ENCODE measurements around the gene AHNAK2.
"Not testable (repeated sequence)": the region's sequence is repeated elsewhere in the genome, so short reads cannot be mapped to it uniquely, and the experiment has no call there.

The AHNAK2 gene

GRCh38 chr14:104908303-104908702 lies 69.9 kb downstream of the AHNAK2 start:
- TF ChIP-seq, protein P1, sequence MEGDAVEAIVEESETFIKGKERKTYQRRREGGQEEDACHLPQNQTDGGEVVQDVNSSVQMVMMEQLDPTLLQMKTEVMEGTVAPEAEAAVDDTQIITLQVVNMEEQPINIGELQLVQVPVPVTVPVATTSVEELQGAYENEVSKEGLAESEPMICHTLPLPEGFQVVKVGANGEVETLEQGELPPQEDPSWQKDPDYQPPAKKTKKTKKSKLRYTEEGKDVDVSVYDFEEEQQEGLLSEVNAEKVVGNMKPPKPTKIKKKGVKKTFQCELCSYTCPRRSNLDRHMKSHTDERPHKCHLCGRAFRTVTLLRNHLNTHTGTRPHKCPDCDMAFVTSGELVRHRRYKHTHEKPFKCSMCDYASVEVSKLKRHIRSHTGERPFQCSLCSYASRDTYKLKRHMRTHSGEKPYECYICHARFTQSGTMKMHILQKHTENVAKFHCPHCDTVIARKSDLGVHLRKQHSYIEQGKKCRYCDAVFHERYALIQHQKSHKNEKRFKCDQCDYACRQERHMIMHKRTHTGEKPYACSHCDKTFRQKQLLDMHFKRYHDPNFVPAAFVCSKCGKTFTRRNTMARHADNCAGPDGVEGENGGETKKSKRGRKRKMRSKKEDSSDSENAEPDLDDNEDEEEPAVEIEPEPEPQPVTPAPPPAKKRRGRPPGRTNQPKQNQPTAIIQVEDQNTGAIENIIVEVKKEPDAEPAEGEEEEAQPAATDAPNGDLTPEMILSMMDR (conservative IDR thresholded peaks at IDR 0.05; ENCODE audit: low read depth, low read length), result no peak
- no peak overlapping the region for H3K4me3 ChIP-seq (ENCODE audit: low read length)
- no peak for DNase-seq (ENCODE audit: low read depth)

DNA sequence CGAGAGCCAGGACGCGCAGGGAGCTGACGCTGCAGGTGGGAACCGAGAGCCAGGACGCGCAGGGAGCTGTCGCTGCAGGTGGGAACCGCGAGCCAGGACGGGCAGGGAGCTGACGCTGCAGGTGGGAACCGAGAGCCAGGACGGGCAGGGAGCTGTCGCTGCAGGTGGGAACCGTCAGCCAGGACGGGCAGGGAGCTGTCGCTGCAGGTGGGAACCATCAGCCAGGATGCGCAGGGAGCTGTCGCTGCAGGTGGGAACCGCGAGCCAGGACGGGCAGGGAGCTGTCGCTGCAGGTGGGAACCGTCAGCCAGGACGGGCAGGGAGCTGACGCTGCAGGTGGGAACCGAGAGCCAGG lies 72.6 kb downstream of the AHNAK2 start:
- not testable (repeated sequence) for DNase-seq (ENCODE audit: low read depth); H3K4me3 ChIP-seq (ENCODE audit: low read length)

- DNase-seq (ENCODE audit: low read depth); H3K4me3 ChIP-seq (ENCODE audit: low read length): not testable (repeated sequence)
Observed at GRCh38 chr14:104904650-104905578, 73.3 kb downstream of the AHNAK2 start.

- TF ChIP-seq, protein P1 (conservative IDR thresholded peaks at IDR 0.05; ENCODE audit: low read depth, low read length), result no peak
- H3K4me3 ChIP-seq (ENCODE audit: low read length), result no peak overlapping the region
- DNase-seq (ENCODE audit: low read depth), result no peak
Observed at GRCh38 chr14:104903990-104904389, 74.2 kb downstream of the AHNAK2 start.

DNA sequence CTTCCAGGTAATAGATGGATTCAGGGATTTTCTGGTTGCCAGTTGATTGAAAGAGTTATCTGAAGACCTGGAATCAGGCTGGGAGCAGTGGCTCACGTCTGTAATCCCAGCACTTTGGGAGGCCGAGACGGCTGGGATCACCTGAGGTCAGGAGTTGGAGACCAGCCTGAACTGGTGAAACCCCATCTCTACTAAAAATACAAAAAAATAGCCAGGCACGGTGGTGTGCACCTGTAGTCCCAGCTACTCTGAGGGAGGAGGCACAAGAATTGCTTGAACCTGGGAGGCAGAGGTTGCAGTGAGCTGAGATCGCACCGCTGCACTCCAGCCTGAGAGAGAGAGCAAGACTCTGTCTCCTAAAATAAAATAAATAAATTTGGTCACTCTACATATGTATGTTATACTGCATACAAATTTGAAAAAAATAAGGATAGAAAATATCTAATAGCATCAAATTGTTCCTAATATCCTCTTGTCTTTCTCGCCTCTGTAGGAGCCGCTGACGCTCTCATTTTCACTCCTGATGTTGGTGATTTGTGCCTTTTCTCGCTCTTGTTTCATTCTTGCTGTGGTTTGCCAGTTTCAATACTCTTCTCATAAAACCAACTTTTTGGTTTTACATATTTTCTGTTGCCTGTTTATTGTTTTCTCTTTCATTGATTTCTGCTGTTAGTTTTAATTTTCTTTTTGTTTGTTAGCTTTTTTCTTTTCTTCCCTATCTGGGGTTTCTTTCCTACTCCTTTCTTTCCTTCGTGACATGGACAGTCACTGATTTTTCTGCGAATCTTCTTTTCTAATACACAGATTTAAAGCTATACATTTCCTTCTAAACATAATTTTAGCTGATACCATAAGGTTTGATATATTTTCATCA lies 77.3 kb downstream of the AHNAK2 start:
- TF ChIP-seq, protein P1 (conservative IDR thresholded peaks at IDR 0.05; ENCODE audit: low read depth, low read length), result no peak
- DNase-seq (ENCODE audit: low read depth), result no peak
- no peak overlapping the region for H3K4me3 ChIP-seq (ENCODE audit: low read length)

DNA sequence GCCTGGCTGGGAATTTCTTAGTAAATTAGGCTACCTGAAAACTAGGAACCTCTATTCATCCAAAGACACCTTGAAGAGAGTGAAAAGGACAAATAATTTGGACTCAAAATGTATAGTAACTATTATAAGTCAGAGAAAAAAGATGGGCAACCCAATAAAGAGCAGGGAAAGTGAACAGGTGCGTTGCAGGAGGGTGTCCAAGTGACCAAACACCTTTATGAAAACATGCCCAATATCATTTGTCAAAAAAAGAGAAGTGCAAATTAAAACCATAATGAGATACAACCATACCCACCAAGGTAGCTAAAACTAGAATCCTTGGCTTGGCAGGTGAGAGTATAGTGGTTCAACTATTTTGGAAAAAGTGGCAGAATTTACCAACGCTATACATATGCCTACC lies 78.4 kb downstream of the AHNAK2 start:
- TF ChIP-seq, protein P1 (conservative IDR thresholded peaks at IDR 0.05; ENCODE audit: low read depth, low read length), result no peak
- H3K4me3 ChIP-seq (ENCODE audit: low read length), result no peak overlapping the region
- DNase-seq (ENCODE audit: low read depth), result no peak

GRCh38 chr14:104898870-104899510 lies 79.2 kb downstream of the AHNAK2 start:
- DNase-seq (ENCODE audit: low read depth), result no peak

More at GRCh38 chr14:104898870-104899510, 79.2 kb downstream of the AHNAK2 start:
- TF ChIP-seq, protein P1 (conservative IDR thresholded peaks at IDR 0.05; ENCODE audit: low read depth, low read length), result no peak
- H3K4me3 ChIP-seq (ENCODE audit: low read length), result no peak overlapping the region
